Lower leg skin (tissue), 3 donors: ENCODE results near the gene GRM7.

ENCODE experiments used
- CTCF ChIP-seq, 3 donors: fragments of 450-650 bp; IDR thresholded peaks; one replicate each; pipeline ENCODE4 v1.5.1; 2016; ENCODE audit warnings: antibody characterized with exemption in 3 of 3, mild to moderate bottlenecking in 3 of 3, moderate library complexity in 2 of 3
- POLR2A ChIP-seq, 2 donors: fragments of 450-650 bp; IDR thresholded peaks; one replicate each; pipeline ENCODE4 v1.6.1; 2016 to 2017; ENCODE audit warnings: antibody characterized with exemption in 2 of 2, mild to moderate bottlenecking in 1 of 2, moderate library complexity in 1 of 2

GRCh38 chr3:7728566-7729519, 867.9 kb downstream of the GRM7 start:
- TF ChIP-seq CTCF (IDR thresholded peaks at IDR 0.05) (no peak), POLR2A (IDR thresholded peaks at IDR 0.05) (no peak)
